ENCODE data around the gene EDIL3.
"Not testable (repeated sequence)": the region's sequence is repeated elsewhere in the genome, so short reads cannot be mapped to it uniquely, and the experiment has no call there.

The EDIL3 gene

GRCh38 chr5:84255315-84255714, 129.4 kb downstream of the EDIL3 start:
- DNase-seq, result no peak

DNA sequence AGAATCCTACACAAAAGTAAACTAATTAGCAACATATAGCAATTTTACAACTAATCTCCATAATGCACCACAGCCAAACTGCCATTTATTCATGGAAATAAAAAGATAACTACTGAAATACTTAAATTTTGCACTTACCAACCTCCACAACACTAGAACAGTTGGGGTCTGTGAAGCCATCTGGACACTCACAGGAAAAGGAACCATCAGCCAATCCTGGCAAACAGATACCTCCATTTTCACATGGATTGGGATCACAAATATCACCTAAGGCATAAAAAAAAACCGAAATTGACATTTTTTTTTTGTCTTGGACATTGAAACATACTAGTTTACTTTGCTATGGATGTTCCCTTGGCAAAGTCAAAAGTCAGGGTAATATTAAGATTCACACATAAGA, 130.7 kb downstream of the EDIL3 start:
- no peak for DNase-seq

DNA sequence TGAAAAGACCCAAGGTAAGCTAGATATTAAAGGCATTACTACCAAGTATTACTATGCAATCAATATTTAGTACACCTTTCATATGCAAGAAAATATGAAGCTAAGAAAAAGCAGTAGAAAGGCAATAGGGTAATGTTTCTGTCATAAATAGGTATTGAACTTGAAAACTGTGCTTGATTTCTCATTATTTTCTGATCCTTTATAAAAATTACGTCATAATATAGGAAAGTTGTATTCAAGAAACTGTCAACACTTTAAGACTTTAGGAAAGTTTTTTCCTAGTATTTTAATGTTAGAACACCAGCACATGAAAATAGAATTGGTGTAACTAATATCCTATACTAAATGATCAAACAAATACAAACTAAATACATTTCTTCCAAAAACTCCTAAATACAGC, 133.2 kb downstream of the EDIL3 start:
- no peak for DNase-seq

GRCh38 chr5:84249918-84250630, 134.6 kb downstream of the EDIL3 start:
- no peak for DNase-seq

DNA sequence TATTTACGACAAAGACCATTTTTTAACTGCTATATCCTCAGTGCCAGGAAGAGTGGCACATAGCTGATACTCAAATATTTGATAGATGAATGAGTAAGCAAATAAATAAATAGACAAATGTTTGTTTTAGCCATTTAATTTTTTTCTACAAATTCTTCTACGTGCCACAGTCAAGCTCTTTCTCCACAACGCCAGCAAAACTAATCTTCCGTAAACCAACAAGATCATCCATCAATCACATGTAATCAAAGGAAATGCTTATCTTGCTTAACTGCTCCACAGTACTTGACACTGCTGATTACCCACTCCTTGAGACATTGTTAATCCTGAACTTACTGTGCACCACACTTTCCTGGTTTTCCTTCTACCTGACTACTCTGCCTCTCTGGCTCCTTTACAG, 136.7 kb downstream of the EDIL3 start:
- DNase-seq, result no peak

DNA sequence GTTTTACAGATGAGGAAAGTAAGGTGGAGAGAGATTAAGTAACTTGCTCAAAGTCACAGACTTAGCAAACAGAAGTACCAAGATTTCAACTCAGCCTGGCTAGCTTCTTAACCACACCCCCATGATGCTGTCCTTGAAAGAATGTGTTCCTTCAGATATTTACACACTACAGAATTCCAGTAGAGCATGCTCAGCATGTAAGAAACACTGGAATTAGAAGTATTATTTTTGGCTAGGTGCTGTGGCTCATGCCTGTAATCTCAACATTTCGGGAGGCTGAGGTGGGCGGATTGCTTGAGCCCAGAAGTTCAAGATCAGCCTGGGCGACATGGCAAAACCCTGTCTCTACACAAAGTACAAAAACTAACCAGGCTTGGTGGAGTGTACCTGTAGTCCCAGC, 142.4 kb downstream of the EDIL3 start:
- no peak for DNase-seq

DNA sequence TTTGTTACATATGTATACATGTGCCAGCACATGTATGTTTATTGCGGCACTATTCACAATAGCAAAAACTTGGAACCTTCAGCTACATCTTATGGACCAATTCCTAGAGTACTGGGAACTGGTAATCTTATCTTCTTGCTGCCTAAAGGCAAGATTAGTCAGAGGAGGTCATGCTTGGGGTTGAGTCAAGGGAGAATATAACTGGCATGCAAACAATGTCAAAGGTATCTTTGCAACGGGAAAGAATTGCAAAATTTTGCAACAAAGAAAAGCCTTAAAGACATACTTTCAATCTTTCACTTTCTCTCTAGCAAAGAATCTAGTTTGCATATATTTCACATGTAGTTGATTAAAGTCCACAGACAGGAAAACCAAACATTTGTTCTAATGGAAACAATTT, 145.2 kb downstream of the EDIL3 start:
- DNase-seq, result no peak

- no peak for DNase-seq
Observed at GRCh38 chr5:84237126-84237525, 147.6 kb downstream of the EDIL3 start.

GRCh38 chr5:84231433-84231832, 153.2 kb downstream of the EDIL3 start:
- DNase-seq, result no peak

DNA sequence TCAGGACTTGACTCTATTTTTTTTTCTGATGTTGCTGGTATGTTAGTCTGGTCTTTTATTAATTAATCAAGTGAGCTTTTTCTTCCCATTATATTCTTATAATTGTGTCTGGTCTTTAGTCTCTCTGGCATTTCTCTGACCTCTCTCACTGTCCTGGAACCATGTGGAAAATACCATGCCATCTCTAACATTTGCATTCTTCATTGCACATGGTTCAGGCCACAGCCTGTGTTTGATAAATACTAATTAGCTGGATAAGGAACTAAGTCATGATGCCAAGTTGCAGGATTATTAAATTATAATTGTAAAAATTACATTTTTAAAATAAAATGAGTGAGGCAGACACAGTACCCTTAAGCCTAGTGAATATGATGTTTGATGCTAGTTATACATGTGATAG, 155.6 kb downstream of the EDIL3 start:
- DNase-seq, result no peak

- no peak for DNase-seq
Observed at GRCh38 chr5:84228266-84228665, 156.4 kb downstream of the EDIL3 start.

DNA sequence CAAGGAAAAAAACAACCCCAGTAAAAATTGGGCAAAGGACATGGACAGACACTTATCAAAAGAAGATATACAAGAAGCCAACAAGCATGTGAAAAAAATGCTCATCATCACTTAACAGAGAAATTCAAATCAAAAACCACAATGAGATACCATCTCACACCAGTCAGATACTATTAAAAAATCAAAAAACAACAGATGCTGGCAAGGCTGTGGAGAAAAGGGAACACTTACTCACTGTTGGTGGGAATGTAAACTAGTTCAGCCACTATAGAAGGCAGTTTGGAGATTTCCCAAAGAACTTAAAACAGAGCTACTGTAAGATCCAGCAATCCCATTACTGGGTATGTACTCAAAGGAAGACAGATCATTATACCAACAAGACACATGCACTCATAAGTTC, 157.4 kb downstream of the EDIL3 start:
- no peak for DNase-seq

DNA sequence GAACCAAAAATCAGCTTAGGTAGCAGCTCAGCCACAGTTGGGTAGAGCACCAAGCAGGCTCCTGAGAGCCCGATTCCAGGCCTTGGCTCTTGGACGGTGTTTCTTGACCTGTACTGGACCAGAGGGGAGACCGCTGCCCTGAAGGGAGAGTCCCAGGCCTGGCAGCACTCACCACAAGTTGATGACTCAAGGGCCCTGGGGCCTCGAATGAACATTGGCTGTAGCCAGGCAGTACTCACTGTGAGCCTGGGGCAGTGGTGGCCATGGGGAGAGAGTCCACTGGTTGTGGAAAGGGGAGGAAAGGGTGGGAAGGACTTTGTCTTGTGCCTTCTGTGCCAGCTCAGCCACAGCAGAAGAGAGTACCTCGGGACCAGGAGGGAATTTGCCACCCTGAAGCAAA, 166.1 kb downstream of the EDIL3 start:
- DNase-seq, result no peak

GRCh38 chr5:84215521-84215920, 169.2 kb downstream of the EDIL3 start:
- no peak for DNase-seq

DNA sequence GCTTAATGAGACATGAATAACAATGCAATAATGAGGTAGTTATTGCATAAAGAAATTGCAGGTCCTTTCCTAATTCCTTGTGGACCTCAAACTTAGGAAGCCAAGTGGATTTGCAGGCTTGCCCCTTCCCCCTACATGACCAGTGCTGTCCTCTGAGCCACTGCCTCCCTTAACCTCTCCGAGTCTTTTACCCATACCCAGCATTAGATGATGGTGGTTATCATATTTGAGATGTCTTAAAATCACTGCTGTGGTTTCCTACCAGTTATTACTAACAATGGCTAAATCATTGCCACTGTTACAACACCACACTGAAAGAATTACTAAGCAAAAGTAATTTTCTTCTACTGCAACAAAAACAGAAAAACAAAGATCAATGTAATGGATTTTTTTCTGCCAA, 170.8 kb downstream of the EDIL3 start:
- DNase-seq, result no peak

DNA sequence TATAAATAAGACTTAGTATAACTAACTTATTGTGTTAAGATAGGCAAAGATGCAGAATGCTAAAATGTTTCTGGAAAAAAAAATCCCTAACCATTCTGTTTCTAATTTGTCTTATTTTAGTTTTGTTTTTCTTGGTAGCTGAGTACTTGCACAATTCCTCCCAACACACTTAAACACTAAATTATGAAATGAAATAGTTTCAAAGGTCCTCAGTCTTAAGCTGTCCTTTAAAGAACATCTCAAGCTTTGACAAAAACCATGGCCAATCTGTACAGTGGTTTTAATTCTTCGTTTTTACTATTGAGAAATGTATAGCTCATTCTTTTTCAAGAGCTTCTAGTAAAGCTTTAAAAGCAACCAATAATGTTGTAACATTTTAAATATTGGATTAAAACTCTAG, 171.5 kb downstream of the EDIL3 start:
- DNase-seq, result no peak

DNA sequence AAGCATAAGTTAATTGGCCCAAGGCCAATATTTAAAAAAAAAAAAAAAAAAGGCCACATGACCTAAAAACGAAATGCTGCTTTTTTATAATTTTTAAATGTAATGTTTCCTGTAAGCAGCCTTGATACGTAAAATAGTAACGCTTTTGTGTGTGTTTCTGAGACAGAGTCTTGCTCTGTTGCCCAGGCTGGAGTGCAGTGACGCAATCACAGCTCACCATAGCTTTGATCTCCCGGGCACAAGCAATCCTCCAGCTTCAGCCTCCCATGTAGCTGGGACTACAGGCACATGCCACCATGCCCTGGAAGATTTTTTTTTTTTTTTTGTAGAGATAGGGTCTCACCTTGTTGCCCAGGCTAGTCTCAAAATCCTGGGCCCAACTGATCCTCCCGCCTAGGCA, 179.9 kb downstream of the EDIL3 start:
- no peak for DNase-seq

DNA sequence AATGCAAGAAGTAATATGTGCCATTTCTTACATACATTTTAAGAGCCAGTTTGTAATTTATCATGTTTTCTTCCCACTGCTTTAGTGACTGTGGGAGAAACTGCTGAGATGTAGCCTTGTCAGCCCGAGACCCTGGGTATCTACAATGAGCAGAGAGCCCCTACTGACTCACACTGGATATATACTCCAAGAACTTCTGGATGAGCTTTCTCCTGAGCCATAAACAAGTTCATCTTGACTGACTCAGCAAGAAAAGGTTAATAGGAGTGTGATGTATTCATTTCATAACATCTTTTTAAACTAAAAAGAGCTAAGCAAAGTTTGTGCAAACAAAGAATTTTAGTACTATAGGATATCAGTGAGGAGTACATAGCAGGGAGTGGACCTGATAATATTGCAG, 182.5 kb downstream of the EDIL3 start:
- no peak for DNase-seq

DNA sequence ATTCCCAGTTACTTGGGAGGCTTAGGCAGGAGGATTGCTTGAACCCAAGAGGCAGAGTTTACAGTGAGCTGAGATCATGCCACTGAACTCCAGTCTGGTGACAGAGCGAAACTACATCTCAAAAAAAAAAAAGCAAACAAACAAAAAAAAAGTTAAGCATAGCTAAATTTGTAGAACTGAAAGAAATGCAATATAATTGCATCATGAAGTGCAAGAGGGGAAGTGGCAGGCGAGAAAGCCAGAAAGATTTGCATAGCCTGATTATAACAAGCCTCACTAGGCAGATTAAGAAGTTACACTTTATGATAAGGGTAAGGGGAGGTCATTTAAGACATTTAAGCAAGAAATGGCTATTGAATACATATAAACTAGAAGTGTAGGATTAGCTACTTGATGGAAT, 187.1 kb downstream of the EDIL3 start:
- no peak for DNase-seq

- DNase-seq, result no peak
Observed at GRCh38 chr5:84191281-84191680, 193.4 kb downstream of the EDIL3 start.

- DNase-seq, result no peak
Observed at GRCh38 chr5:84184857-84185256, 199.8 kb downstream of the EDIL3 start.

GRCh38 chr5:84181093-84181492, 203.6 kb downstream of the EDIL3 start:
- DNase-seq, result no peak

DNA sequence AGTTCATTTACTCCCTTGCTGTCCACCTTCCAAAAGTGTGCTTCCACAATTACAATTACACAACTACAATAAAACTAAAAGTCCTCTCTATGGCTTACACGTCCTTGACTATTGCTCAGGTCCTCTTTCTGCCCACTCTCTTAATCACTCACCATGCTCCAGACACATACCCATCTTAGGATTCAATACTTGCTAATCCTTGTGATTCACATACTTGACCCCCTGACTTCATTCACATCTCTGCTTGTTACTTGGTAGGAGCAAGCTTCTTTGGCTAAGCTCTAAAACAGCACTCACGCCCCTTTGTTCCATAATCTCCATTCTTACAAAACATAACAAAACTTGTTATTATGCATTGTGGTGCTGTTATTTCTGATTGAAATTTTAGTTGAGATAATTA, 215.8 kb downstream of the EDIL3 start:
- no peak for DNase-seq

DNA sequence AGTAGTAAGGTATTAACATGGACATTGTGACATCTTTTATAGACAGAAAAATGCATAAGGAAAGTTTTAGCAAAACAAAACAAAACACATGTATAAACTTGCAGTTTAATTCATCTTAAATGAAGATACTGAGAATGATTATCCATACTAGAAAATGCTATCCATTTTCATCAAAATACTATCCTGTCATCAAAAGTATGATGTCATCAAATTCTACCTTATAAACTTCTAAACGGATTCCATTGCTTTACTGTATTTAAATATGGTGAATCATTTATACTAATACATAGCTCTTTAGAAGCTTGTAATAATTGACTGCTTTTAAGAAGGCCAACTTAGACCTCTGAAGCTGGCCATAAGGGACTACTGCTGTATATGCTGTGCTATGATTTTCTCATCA, 221.0 kb downstream of the EDIL3 start:
- DNase-seq, result no peak

GRCh38 chr5:84162695-84163094, 222.0 kb downstream of the EDIL3 start:
- no peak for DNase-seq

GRCh38 chr5:84160650-84161049, 224.0 kb downstream of the EDIL3 start:
- not testable (repeated sequence) for DNase-seq
